Activated CD8-positive, alpha-beta T cell treated with anti-CD3 and anti-CD28 coated beads for 36 hours (primary cell): ENCODE results near the gene PLA2G3. TPM values are rescaled to one million over a fixed set of nuclear protein-coding genes. Genes with fewer than 3 reads are reported as not detected.
"Not testable (repeated sequence)": the region's sequence is repeated elsewhere in the genome, so short reads cannot be mapped to it uniquely, and the experiment has no call there.

ENCODE experiments used
- ATAC-seq: fragments of 200-7000 bp; cut with Tn5 transposase; one replicate; pipeline ENCODE4 v1.10.0; 2021; ENCODE audit warnings: mild to moderate bottlenecking, moderate library complexity
- CTCF ChIA-PET: fragments of 350-600 bp; sonication (Branson Sonifier 250); formaldehyde crosslinking; loops from one replicate; lab custom pipeline; 2021; ENCODE audit warnings: antibody characterized with exemption; lab: Charles Lee
- POLR2A ChIA-PET: fragments of 350-600 bp; sonication (Branson Sonifier 250); formaldehyde crosslinking; loops from one replicate; lab custom pipeline; 2021; ENCODE audit warnings: antibody characterized with exemption; lab: Charles Lee
- DNase-seq: peaks from one replicate; pipeline ENCODE4 v3.0.0-alpha.2; 2020
- H3K27ac Mint-ChIP-seq: one replicate; pipeline ENCODE4 v1.8.0; 2021; ENCODE audit warnings: mild to moderate bottlenecking, mixed read lengths
- H3K27me3 Mint-ChIP-seq: one replicate; pipeline ENCODE4 v1.8.0; 2021; ENCODE audit warnings: mixed read lengths
- H3K36me3 Mint-ChIP-seq: one replicate; pipeline ENCODE4 v1.8.0; 2021; ENCODE audit warnings: low read depth, mixed read lengths
- H3K4me1 Mint-ChIP-seq: one replicate; pipeline ENCODE4 v1.8.0; 2021; ENCODE audit warnings: low read depth, mixed read lengths
- H3K4me3 Mint-ChIP-seq: one replicate; pipeline ENCODE4 v1.8.0; 2021; ENCODE audit warnings: mild to moderate bottlenecking, moderate library complexity, mixed read lengths
- H3K9me3 Mint-ChIP-seq: one replicate; pipeline ENCODE4 v1.8.0; 2021; ENCODE audit warnings: mixed read lengths
- CTCF ChIP-seq: fragments of 200-600 bp; IDR thresholded peaks from one replicate; pipeline ENCODE4 v1.8.0; 2022; ENCODE audit warnings: antibody characterized with exemption, mild to moderate bottlenecking
- intact Hi-C: fragments of 100-400 bp; cut with micrococcal nuclease; formaldehyde crosslinking; loops from one replicate; pipeline ENCODE4 v1.10.0; 2022
- total RNA-seq, 2 experiments: library from RNA; stranded (reverse); gene quantifications; one replicate each; pipeline ENCODE4 v1.2.3, GENCODE V29; 2021

PLA2G3 gene
- total RNA-seq, 2 experiments from 2014 or later = not detected

GRCh38 chr22:31173386-31174145 is 33.3 kb upstream of the PLA2G3 start:
- intact Hi-C loops = no loop called here
- CTCF ChIA-PET = interaction anchor here (0.6 to 2.3 kb wide), 6 partner anchors 11 to 115 kb away, joined by 3 to 6 read pairs (median 4); no protein-coding TSS in a partner anchor
- Mint-ChIP-seq H3K36me3 (peaks cover 1% of the 10 kb centered on the region), H3K4me3 (no peak overlapping the region), H3K9me3 (no peaks in the 10 kb centered on the region), H3K27me3 (no peaks in the 10 kb centered on the region), H3K27ac (peak overlapping the region; percentile 87), H3K4me1 (peaks cover 25% of the 10 kb centered on the region)
- DNase-seq (peak; percentile 5), ATAC-seq (peak; percentile 90)
- no peak for TF ChIP-seq CTCF
- POLR2A ChIA-PET = interaction anchor here (0.7 to 2.4 kb wide), 3 partner anchors 11 to 19 kb away, joined by 3 to 18 read pairs (median 3); partner anchors contain the start of gene RNF185

- intact Hi-C loops, H3K36me3 Mint-ChIP-seq, H3K27me3 Mint-ChIP-seq, CTCF ChIA-PET, H3K27ac Mint-ChIP-seq, DNase-seq, H3K4me3 Mint-ChIP-seq, ATAC-seq, H3K9me3 Mint-ChIP-seq: not testable (repeated sequence)
- POLR2A ChIA-PET = interaction anchor here (2.3 kb wide), 1 partner anchor 10 kb away, joined by 5 read pairs; no protein-coding TSS in a partner anchor
- peaks cover 34% of the 10 kb centered on the region for H3K4me1 Mint-ChIP-seq
These were observed 31.4 kb upstream of the PLA2G3 start for GRCh38 chr22:31171734-31172133.

- ChIA-PET CTCF (interaction anchor here (1.0 kb wide), 1 partner anchor 251 kb away, joined by 4 read pairs; no protein-coding TSS in a partner anchor), POLR2A (interaction anchor here (2.3 kb wide), 1 partner anchor 9 kb away, joined by 5 read pairs; no protein-coding TSS in a partner anchor)
- Mint-ChIP-seq H3K4me3 (no peak overlapping the region), H3K9me3 (no peaks in the 10 kb centered on the region), H3K4me1 (peaks cover 39% of the 10 kb centered on the region), H3K27ac (no peak overlapping the region), H3K36me3 (peaks cover 14% of the 10 kb centered on the region), H3K27me3 (no peaks in the 10 kb centered on the region)
- TF ChIP-seq CTCF = no peak
- DNase-seq = no peak
- ATAC-seq = no peak
- intact Hi-C loops = no loop called here
These were observed 30.7 kb upstream of the PLA2G3 start for GRCh38 chr22:31170971-31171370.

- no peak for ATAC-seq
- CTCF ChIA-PET = interaction anchor here (0.9 to 1.4 kb wide), 4 partner anchors 12 to 128 kb away, joined by 3 to 5 read pairs (median 4); partner anchors contain the start of gene SELENOM
- Mint-ChIP-seq H3K36me3 (peaks cover 13% of the 10 kb centered on the region), H3K27me3 (no peaks in the 10 kb centered on the region), H3K27ac (peak overlapping the region; percentile 68), H3K4me3 (peak overlapping the region; percentile 94), H3K4me1 (peaks cover 38% of the 10 kb centered on the region), H3K9me3 (no peaks in the 10 kb centered on the region)
- intact Hi-C loops = no loop called here
- TF ChIP-seq CTCF = no peak
- no peak for DNase-seq
- POLR2A ChIA-PET = interaction anchor here (0.6 to 4.6 kb wide), 4 partner anchors 9 to 228 kb away, joined by 3 to 18 read pairs (median 8); partner anchors contain the start of gene LIMK2
These were observed 21.9 kb upstream of the PLA2G3 start for GRCh38 chr22:31162015-31162765.

GRCh38 chr22:31161386-31161785 is 21.1 kb upstream of the PLA2G3 start:
- Mint-ChIP-seq H3K27me3 (no peaks in the 10 kb centered on the region), H3K27ac (peak overlapping the region; percentile 94), H3K4me3 (peak overlapping the region; percentile 94), H3K9me3 (no peaks in the 10 kb centered on the region), H3K4me1 (peaks cover 36% of the 10 kb centered on the region), H3K36me3 (peaks cover 10% of the 10 kb centered on the region)
- ATAC-seq (no peak), DNase-seq (no peak)
- no peak for TF ChIP-seq CTCF
- POLR2A ChIA-PET = interaction anchor here (1.9 to 4.6 kb wide), 3 partner anchors 9 to 50 kb away, joined by 5 to 18 read pairs (median 12); partner anchors contain the start of gene LIMK2
- intact Hi-C loops = no loop called here
- CTCF ChIA-PET = interaction anchor here (0.9 to 1.4 kb wide), 2 partner anchors 13 to 112 kb away, joined by 4 to 5 read pairs; no protein-coding TSS in a partner anchor
